Measurements from ENCODE around the gene COL4A2.
"Not testable (repeated sequence)": the region's sequence is repeated elsewhere in the genome, so short reads cannot be mapped to it uniquely, and the experiment has no call there.

The COL4A2 gene

GRCh38 chr13:110438776-110439175, 131.7 kb downstream of the COL4A2 start:
- DNase-seq (ENCODE audit: low read depth): no peak

DNA sequence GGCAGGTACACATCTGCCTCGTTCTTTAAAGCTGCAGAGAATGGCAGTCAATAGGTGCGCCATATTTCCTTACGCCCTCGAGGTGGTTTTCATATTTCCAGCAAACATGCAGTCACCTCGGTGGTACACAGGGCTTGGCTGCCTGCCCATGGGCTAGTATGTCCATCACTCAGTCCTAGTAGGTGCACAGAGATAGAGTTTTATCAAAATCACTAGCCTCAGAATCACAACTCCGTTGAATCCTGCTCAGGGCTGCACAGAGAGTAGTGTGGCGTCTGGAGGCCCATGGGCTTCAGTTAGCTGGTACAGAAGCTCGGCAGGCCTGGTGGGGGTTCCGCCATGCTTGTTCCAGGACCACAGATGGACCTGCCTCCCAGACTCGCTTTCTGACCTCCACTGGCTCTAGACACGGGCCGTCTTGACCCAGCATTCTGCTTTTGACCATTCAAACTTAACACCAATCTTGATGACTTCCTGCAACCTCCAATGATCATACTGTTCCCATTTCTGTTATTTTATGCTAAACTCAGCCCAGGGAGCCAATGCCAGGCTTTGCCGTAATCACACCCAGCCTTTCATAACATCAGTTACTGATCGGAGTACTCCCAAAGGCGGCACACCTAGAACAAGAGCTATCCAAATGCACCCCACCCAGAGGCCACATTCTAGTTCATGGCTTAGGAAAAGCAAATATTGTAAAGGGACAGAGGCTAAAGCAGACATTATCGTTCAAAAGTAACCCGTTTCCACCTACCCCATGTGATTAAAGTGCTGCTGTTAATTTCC, 134.1 kb downstream of the COL4A2 start:
- DNase-seq (ENCODE audit: low read depth): no peak

DNA sequence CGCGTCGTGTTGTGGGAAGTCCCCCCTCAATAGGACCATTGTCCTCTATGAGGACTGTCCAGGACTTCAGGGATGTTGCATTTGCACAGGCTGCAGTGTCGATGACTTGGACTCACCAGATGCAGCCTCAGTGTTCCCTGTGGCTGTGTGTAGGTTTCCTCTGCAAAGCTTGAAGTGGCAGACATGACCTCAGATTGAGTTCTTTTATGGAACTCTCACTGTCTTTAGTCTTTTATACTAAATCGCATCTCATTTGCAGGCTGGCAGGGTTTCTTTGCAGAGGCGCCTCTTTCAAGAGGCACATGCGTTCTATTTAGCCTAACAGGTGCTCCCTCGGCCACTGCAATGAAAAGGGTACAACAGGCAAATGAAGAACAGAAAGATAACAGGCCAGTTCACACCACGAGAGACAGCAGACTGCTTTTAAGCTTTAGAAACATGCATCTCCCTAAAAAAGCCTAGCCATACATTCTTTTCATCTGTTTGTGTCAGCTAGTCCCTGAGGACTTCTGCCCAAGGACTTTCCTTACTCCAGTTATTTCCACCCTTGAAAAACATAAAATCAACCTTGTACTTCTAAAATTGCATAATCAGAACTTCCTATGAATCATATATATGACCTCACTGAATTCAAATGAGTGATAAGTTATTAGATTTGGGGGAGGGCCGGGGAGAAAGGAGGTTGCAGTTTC, 136.0 kb downstream of the COL4A2 start:
- DNase-seq (ENCODE audit: low read depth): no peak

- no peak for DNase-seq (ENCODE audit: low read depth)
These were observed 136.6 kb downstream of the COL4A2 start for GRCh38 chr13:110443622-110444225.

DNA sequence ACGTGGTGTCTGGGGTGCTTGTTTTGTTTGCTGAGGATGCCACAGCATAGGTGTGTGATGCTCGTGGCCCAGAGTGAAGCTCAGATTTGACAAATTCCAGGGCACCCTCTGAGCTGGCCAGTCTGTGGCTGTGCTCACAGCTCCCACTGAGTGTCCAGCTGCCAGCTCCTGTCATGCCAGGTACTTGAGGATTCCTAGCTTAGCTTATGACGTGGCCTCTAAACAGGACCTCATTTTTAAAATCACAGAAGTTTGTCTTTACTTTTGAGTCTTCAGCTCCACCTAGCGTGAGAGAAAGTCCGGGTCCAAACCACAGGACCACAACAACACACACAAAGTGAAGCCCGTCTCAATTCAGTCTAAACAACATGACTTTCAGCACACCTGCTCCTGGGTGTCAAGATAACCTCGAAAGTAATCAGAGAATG, 137.2 kb downstream of the COL4A2 start:
- no peak for DNase-seq (ENCODE audit: low read depth)

- DNase-seq (ENCODE audit: low read depth): no peak
These were observed 138.1 kb downstream of the COL4A2 start for GRCh38 chr13:110445183-110445582.

DNA sequence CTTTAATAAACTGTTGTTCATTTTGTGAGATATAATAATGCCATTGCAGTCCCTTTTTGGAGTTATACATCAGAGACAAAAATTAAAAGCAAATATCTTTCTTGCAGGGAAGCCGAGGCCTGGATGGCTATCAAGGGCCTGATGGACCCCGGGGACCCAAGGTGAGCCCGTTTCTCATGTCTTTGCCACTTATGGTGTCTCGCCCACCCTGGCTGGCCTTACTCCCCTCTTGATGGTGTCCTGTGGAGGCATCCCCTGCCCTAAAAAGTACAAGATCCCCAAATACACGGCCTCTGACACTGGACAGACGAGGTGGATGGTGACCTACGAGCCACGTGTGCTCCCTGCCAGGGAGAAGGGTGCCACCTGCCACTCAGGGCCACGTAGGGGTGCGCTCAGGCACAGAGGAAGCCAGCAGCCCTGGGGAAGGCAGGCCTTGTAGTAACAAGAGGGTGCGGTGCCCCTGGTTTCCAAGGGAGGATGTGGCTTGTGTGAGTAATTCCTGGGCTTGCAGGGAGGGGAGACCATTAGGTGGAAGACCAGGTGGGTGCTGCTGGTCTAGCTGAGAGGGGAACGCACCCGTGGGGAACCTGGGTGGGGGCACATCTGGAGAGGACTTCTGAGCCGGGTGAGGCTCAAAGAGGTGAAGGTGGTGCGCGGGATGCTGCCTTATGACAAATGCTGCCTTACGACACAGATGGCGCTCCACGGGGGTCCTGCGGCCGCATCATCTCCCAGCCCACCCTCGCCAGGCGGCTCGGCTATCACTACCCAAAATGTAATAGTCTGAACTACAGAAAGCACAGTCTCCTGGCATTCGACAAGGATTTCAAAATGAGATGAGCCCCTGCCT, 138.9 kb downstream of the COL4A2 start:
- no peak for DNase-seq (ENCODE audit: low read depth)

- no peak for DNase-seq (ENCODE audit: low read depth)
These were observed 139.4 kb downstream of the COL4A2 start for GRCh38 chr13:110446575-110446890.

GRCh38 chr13:110447058-110447511, 140.0 kb downstream of the COL4A2 start:
- DNase-seq (ENCODE audit: low read depth): no peak

GRCh38 chr13:110447801-110448200, 140.7 kb downstream of the COL4A2 start:
- no peak for DNase-seq (ENCODE audit: low read depth)

- no peak for DNase-seq (ENCODE audit: low read depth)
These were observed 141.1 kb downstream of the COL4A2 start for GRCh38 chr13:110448230-110448629.

DNA sequence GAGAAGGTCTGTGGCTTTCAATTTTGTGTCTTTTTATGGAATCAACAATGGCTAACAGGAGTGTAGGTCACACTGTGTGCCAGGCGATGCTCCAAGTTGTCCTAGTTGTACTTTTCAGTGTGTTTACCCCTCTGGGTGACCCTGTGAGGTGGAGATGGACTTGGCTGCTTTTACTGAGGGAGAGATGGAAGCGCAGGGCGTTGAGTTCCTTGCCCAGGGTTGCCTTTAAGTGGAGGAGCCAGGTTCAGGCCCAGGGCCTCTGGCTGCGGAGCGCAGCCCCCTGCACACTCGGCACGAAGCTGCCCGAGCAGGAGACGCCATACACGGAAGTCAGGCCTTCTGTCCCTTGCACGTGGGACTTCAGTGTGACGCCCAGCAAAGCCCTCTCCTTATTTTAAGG, 141.6 kb downstream of the COL4A2 start:
- DNase-seq (ENCODE audit: low read depth): no peak

- no peak for DNase-seq (ENCODE audit: low read depth)
These were observed 142.3 kb downstream of the COL4A2 start for GRCh38 chr13:110449219-110450015.

GRCh38 chr13:110450016-110450900, 143.2 kb downstream of the COL4A2 start:
- DNase-seq (ENCODE audit: low read depth): no peak

GRCh38 chr13:110450941-110451730, 144.1 kb downstream of the COL4A2 start:
- DNase-seq (ENCODE audit: low read depth): no peak

DNA sequence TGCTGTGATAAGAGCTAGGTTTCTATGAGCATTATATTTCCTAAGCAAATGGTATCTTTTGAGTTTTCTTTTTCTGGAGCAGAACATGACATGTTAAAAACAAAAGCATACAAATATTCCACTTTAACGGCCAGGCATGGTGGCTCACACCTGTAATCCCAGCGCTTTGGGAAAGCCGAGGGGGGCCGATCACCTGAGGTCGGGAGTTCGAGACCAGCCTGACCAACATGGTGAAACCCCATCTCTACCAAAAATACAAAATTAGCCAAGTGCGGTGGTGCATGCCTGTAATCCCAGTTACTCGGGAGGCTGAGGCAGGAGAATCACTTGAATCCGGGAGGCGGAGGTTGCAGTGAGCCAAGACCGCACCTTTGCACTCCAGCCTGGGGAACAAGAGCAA, 146.0 kb downstream of the COL4A2 start:
- not testable (repeated sequence) for DNase-seq (ENCODE audit: low read depth)

- DNase-seq (ENCODE audit: low read depth): no peak
These were observed 146.7 kb downstream of the COL4A2 start for GRCh38 chr13:110453797-110454196.

DNA sequence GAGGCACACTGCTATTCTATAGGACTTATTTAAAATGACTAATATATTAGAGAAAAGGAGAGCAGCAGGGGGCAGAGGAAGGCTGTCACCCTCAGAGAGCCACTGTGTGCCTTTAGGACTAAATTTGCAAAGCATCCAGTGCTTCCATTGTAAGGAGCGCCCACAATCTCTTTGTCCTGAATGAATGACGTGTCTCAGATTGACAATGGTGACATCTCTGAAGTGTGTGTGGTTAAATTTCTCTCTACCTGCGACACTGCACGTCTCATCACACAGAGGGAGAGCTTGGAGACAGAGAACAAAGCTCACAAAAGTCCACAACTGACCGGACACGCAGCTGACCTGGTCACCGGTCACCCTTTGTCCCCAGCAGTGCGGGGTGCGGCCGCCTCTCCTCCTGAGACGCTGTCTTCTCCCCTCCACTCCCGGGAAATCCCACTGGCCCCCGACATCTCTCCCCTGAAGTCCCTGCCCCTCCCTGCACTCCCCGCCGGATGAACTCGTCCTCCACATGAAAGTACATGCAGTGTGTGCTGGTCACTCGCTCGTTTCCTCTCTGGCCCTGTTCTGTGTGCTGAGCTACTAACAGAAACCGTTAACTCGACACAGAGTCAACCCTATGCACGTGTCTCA, 147.3 kb downstream of the COL4A2 start:
- no peak for DNase-seq (ENCODE audit: low read depth)

GRCh38 chr13:110454956-110455355, 147.9 kb downstream of the COL4A2 start:
- no peak for DNase-seq (ENCODE audit: low read depth)
